Measurements from ENCODE around the gene RNF220. TPM values are rescaled to one million over a fixed set of nuclear protein-coding genes. Genes with fewer than 3 reads are reported as not detected.
"Not testable (repeated sequence)": the region's sequence is repeated elsewhere in the genome, so short reads cannot be mapped to it uniquely, and the experiment has no call there.

The RNF220 gene
- polyA plus RNA-seq, 3 donors: 97.9 to 109 (median 101) TPM

GRCh38 chr1:44546403-44547053 lies 141.5 kb downstream of the RNF220 start:
- no peak for DNase-seq

- DNase-seq: no peak
Observed at GRCh38 chr1:44547361-44547760, 142.3 kb downstream of the RNF220 start.

- DNase-seq: no peak
Observed at GRCh38 chr1:44547837-44548236, 142.8 kb downstream of the RNF220 start.

- DNase-seq: no peak
Observed at GRCh38 chr1:44549510-44549909, 144.5 kb downstream of the RNF220 start.

- DNase-seq: no peak
Observed at GRCh38 chr1:44553127-44553758, 148.2 kb downstream of the RNF220 start.

- DNase-seq: no peak
Observed at GRCh38 chr1:44553771-44554170, 148.7 kb downstream of the RNF220 start.

GRCh38 chr1:44554706-44555105 lies 149.7 kb downstream of the RNF220 start:
- DNase-seq: no peak

- DNase-seq: no peak
Observed at GRCh38 chr1:44557778-44558177, 152.7 kb downstream of the RNF220 start.

GRCh38 chr1:44558883-44559282 lies 153.8 kb downstream of the RNF220 start:
- no peak for DNase-seq

GRCh38 chr1:44559330-44559729 lies 154.3 kb downstream of the RNF220 start:
- DNase-seq: no peak

GRCh38 chr1:44559913-44560312 lies 154.9 kb downstream of the RNF220 start:
- no peak for DNase-seq

GRCh38 chr1:44560696-44561095 lies 155.6 kb downstream of the RNF220 start:
- not testable (repeated sequence) for DNase-seq

GRCh38 chr1:44565259-44565750 lies 160.2 kb downstream of the RNF220 start:
- DNase-seq: no peak

GRCh38 chr1:44565833-44566232 lies 160.8 kb downstream of the RNF220 start:
- no peak for DNase-seq

GRCh38 chr1:44566281-44567046 lies 161.4 kb downstream of the RNF220 start:
- no peak for DNase-seq

- no peak for DNase-seq
Observed at GRCh38 chr1:44568128-44568900, 163.3 kb downstream of the RNF220 start.

GRCh38 chr1:44569491-44569890 lies 164.4 kb downstream of the RNF220 start:
- DNase-seq: no peak

- DNase-seq: no peak
Observed at GRCh38 chr1:44571712-44572571, 166.9 kb downstream of the RNF220 start.

- no peak for DNase-seq
Observed at GRCh38 chr1:44572572-44572879, 167.5 kb downstream of the RNF220 start.

- no peak for DNase-seq
Observed at GRCh38 chr1:44575396-44575795, 170.3 kb downstream of the RNF220 start.

- DNase-seq: peak; percentile 51
Observed at GRCh38 chr1:44576456-44577150, 171.5 kb downstream of the RNF220 start.

Data from renal pelvis (tissue), 4 donors.